Astrocyte (in vitro differentiated cells and primary cell): Measurements from ENCODE around the gene TEKT3. TPM values are rescaled to one million over a fixed set of nuclear protein-coding genes. Genes with fewer than 3 reads are reported as not detected.

Experiments
- DNase-seq: peaks from one replicate; pipeline ENCODE4 v3.0.0-alpha.2; 2010; ENCODE audit warnings: low read depth
- FAIRE-seq: peaks from 2 replicates; lab custom pipeline; 2011; peaks lifted over from hg19 to GRCh38; lab: Jason Lieb, UNC
- H2AFZ ChIP-seq: 2 replicates; pipeline ENCODE4 v1.6.0; 2012; ENCODE audit warnings: low read depth, low read length, inconsistent platforms
- H3K27ac ChIP-seq: 2 replicates; pipeline ENCODE4 v1.5.1; 2011; ENCODE audit warnings: low read depth, low read length, inconsistent platforms
- H3K27me3 ChIP-seq: 2 replicates; pipeline ENCODE4 v1.6.0; 2011; ENCODE audit warnings: low read length, inconsistent platforms; ENCODE audit not compliant: insufficient read depth
- H3K36me3 ChIP-seq: 2 replicates; pipeline ENCODE4 v1.5.1; 2011; ENCODE audit warnings: low read length, inconsistent platforms; ENCODE audit not compliant: insufficient read depth
- H3K4me1 ChIP-seq: 2 replicates; pipeline ENCODE4 v1.5.1; 2011; ENCODE audit warnings: low read length, inconsistent platforms; ENCODE audit not compliant: insufficient read depth
- H3K4me2 ChIP-seq: 2 replicates; pipeline ENCODE4 v1.6.0; 2012; ENCODE audit warnings: low read length, inconsistent platforms
- H3K4me3 ChIP-seq: 2 replicates; pipeline ENCODE4 v1.5.1; 2011; ENCODE audit warnings: low read depth, mild to moderate bottlenecking, low read length, inconsistent platforms; ENCODE audit not compliant: insufficient read depth
- H3K79me2 ChIP-seq: 2 replicates; pipeline ENCODE4 v1.6.0; 2012; ENCODE audit warnings: mild to moderate bottlenecking, low read length, inconsistent platforms; ENCODE audit not compliant: insufficient read depth
- H3K9ac ChIP-seq: 2 replicates; pipeline ENCODE4 v1.6.0; 2012; ENCODE audit warnings: mild to moderate bottlenecking, low read length, inconsistent platforms
- H3K9me3 ChIP-seq: 2 replicates; pipeline ENCODE4 v1.5.1; 2012; ENCODE audit warnings: low read depth, mild to moderate bottlenecking, low read length, inconsistent platforms; ENCODE audit not compliant: insufficient read depth
- H4K20me1 ChIP-seq: 2 replicates; pipeline ENCODE4 v1.6.0; 2012; ENCODE audit warnings: low read length, inconsistent platforms; ENCODE audit not compliant: insufficient read depth
- H3K27ac Mint-ChIP-seq: one replicate; pipeline ENCODE4 v1.8.0; 2021; ENCODE audit warnings: mild to moderate bottlenecking, mixed read lengths; ENCODE audit not compliant: unreplicated experiment
- H3K27me3 Mint-ChIP-seq: one replicate; pipeline ENCODE4 v1.8.0; 2021; ENCODE audit warnings: low read depth, mixed read lengths; ENCODE audit not compliant: unreplicated experiment
- H3K36me3 Mint-ChIP-seq: one replicate; pipeline ENCODE4 v1.8.0; 2021; ENCODE audit warnings: low read depth, mixed read lengths; ENCODE audit not compliant: unreplicated experiment
- H3K4me1 Mint-ChIP-seq: one replicate; pipeline ENCODE4 v1.8.0; 2021; ENCODE audit warnings: low read depth, mixed read lengths; ENCODE audit not compliant: unreplicated experiment
- H3K4me3 Mint-ChIP-seq: one replicate; pipeline ENCODE4 v1.8.0; 2021; ENCODE audit warnings: mild to moderate bottlenecking, moderate library complexity, mixed read lengths; ENCODE audit not compliant: unreplicated experiment
- H3K9me3 Mint-ChIP-seq: one replicate; pipeline ENCODE4 v1.8.0; 2021; ENCODE audit warnings: mild to moderate bottlenecking, mixed read lengths; ENCODE audit not compliant: unreplicated experiment
- EZH2 ChIP-seq: IDR thresholded peaks from 2 replicates; pipeline ENCODE4 v1.6.1; 2012; ENCODE audit warnings: mild to moderate bottlenecking, low read length, inconsistent platforms; ENCODE audit not compliant: insufficient read depth
- total RNA-seq: library from RNA; stranded (reverse); gene quantifications from 2 replicates; pipeline ENCODE4 v1.2.1, GENCODE V29; 2021
- TF ChIP-seq, protein P1 (sequence below): IDR thresholded peaks from 2 replicates; pipeline ENCODE4 v1.5.1; 2011; ENCODE audit warnings: low read depth, mild to moderate bottlenecking, inconsistent platforms, low read length, moderate library complexity; ENCODE audit not compliant: insufficient read depth

The TEKT3 gene
- total RNA-seq, 1 donor from 2014 or later: not detected

DNA sequence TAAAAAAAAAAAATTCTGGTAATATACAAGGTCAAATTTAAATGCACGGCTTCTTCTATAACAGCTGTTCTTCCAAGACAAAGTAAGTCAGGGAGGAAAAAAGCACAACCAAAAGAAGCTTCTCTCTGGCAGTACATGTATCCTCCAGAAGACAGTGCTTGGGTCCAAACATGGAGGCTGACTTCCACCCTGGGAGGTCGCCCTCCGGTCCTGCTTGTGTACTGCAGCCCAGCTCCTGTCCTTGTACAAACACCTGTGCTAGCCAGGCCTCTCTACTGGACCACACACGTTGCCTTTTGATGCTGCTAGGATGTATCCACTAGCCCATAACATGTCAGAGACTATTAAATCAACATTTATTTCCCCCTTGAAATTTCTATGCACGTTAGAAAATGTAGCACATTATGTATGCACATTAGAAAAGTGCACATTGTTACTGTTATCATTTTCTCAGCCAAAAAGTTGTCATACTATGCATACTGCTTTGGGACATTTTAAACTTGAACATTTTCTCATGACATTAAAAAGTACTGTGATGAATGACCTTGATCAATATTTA is 21.9 kb downstream of the TEKT3 start:
- no peaks in the 10 kb centered on the region for H3K9me3 ChIP-seq
- TF ChIP-seq, protein P1, sequence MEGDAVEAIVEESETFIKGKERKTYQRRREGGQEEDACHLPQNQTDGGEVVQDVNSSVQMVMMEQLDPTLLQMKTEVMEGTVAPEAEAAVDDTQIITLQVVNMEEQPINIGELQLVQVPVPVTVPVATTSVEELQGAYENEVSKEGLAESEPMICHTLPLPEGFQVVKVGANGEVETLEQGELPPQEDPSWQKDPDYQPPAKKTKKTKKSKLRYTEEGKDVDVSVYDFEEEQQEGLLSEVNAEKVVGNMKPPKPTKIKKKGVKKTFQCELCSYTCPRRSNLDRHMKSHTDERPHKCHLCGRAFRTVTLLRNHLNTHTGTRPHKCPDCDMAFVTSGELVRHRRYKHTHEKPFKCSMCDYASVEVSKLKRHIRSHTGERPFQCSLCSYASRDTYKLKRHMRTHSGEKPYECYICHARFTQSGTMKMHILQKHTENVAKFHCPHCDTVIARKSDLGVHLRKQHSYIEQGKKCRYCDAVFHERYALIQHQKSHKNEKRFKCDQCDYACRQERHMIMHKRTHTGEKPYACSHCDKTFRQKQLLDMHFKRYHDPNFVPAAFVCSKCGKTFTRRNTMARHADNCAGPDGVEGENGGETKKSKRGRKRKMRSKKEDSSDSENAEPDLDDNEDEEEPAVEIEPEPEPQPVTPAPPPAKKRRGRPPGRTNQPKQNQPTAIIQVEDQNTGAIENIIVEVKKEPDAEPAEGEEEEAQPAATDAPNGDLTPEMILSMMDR: no peak
- no peak for TF ChIP-seq EZH2
- Mint-ChIP-seq H3K4me1 (peaks cover 5% of the 10 kb centered on the region), H3K36me3 (no peaks in the 10 kb centered on the region), H3K9me3 (no peaks in the 10 kb centered on the region), H3K27me3 (peaks cover 9% of the 10 kb centered on the region), H3K27ac (no peak overlapping the region), H3K4me3 (no peak overlapping the region)
- H4K20me1 ChIP-seq: no peaks in the 10 kb centered on the region
- no peaks in the 10 kb centered on the region for H3K4me1 ChIP-seq
- no peak overlapping the region for H2AFZ ChIP-seq
- H3K27me3 ChIP-seq: peaks cover 2% of the 10 kb centered on the region
- H3K9ac ChIP-seq: no peak overlapping the region
- H3K36me3 ChIP-seq: no peaks in the 10 kb centered on the region
- FAIRE-seq (no peak), DNase-seq (no peak)
- no peak overlapping the region for H3K4me3 ChIP-seq
- no peak overlapping the region for H3K4me2 ChIP-seq
- no peaks in the 10 kb centered on the region for H3K79me2 ChIP-seq
- no peak overlapping the region for H3K27ac ChIP-seq

DNA sequence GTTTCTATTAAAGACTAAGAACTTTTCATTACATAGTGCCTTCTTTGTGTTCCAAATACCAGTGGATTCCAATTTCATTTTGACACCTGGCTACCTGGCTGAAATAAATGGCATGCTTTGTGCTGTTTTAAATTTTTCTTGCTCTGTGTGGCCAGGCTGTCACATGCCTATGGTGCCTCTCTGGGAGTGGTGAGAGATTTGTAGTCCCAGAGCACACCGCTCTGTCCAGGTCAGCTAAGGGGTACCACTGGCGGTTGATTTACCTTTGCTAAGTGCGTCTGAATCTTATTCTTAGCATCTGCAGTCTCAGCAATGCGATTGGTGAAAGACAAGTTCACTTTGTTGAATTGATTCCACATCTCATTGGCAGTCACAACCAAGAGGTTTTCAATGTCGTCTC is 29.4 kb downstream of the TEKT3 start:
- TF ChIP-seq, protein P1: no peak
- no peak for TF ChIP-seq EZH2
- no peaks in the 10 kb centered on the region for H3K79me2 ChIP-seq
- Mint-ChIP-seq H3K36me3 (no peaks in the 10 kb centered on the region), H3K9me3 (no peaks in the 10 kb centered on the region), H3K4me1 (peaks cover under 1% of the 10 kb centered on the region), H3K27me3 (peaks cover 9% of the 10 kb centered on the region), H3K4me3 (no peak overlapping the region), H3K27ac (no peak overlapping the region)
- no peak for FAIRE-seq
- H2AFZ ChIP-seq: no peak overlapping the region
- no peak overlapping the region for H3K4me3 ChIP-seq
- DNase-seq: no peak
- no peaks in the 10 kb centered on the region for H3K4me1 ChIP-seq
- no peak overlapping the region for H3K27ac ChIP-seq
- H3K9ac ChIP-seq: no peak overlapping the region
- no peaks in the 10 kb centered on the region for H3K36me3 ChIP-seq
- no peaks in the 10 kb centered on the region for H3K27me3 ChIP-seq
- H3K4me2 ChIP-seq: no peak overlapping the region
- no peaks in the 10 kb centered on the region for H4K20me1 ChIP-seq
- H3K9me3 ChIP-seq: no peaks in the 10 kb centered on the region

DNA sequence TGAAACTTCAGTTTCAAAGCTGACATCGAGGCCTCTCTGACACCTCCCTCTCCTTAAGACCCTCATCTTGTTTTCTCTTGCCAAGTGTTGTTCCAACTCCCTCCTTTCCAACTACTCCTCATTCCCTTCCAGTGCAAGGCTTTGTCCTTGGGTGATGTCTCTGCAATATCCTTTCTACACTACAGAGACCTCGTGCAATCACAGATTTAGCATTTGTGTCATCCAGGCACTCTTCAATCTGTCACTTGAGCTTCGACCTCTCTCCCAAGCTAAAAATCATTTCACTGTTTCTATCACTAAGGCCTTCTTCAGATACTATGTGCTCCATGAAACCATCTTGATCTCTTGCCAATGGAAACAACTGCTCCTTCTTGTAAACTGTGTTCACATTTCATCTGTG is 31.6 kb downstream of the TEKT3 start:
- Histone ChIP-seq H3K79me2 (no peaks in the 10 kb centered on the region), H3K27ac (no peak overlapping the region), H3K4me1 (peaks cover 10% of the 10 kb centered on the region), H3K4me3 (no peak overlapping the region), H3K4me2 (no peak overlapping the region), H3K36me3 (no peaks in the 10 kb centered on the region), H3K27me3 (no peaks in the 10 kb centered on the region), H3K9me3 (no peaks in the 10 kb centered on the region), H4K20me1 (no peaks in the 10 kb centered on the region), H3K9ac (no peak overlapping the region), H2AFZ (no peak overlapping the region)
- no peak for FAIRE-seq
- Mint-ChIP-seq H3K4me1 (peaks cover 14% of the 10 kb centered on the region), H3K9me3 (no peaks in the 10 kb centered on the region), H3K4me3 (no peak overlapping the region), H3K36me3 (no peaks in the 10 kb centered on the region), H3K27ac (no peak overlapping the region), H3K27me3 (no peaks in the 10 kb centered on the region)
- DNase-seq: no peak
- TF ChIP-seq, protein P1: no peak
- no peak for TF ChIP-seq EZH2
